Prostate gland (tissue), 2 donors: Measurements from ENCODE around the gene QRICH2. TPM values are rescaled to one million over a fixed set of nuclear protein-coding genes. Genes with fewer than 3 reads are reported as not detected.

Experiments used
- DNase-seq: peaks from one replicate; pipeline ENCODE4 v3.0.0-alpha.2; 2019; ENCODE audit warnings: low spot score
- H3K27ac ChIP-seq, 2 donors: fragments of 200-600 bp; sonication (generic); 2 replicates each; pipeline ENCODE4 v1.5.1; 2017 to 2019
- H3K27me3 ChIP-seq: fragments of 200-600 bp; sonication (generic); replicated peaks from 2 replicates; pipeline ENCODE4 v1.5.1; 2019; ENCODE audit not compliant: insufficient read depth
- H3K36me3 ChIP-seq, 2 donors: fragments of 200-600 bp; sonication (generic); 1 replicate in 1 of 2; 2 replicates in 1 of 2; pipeline versions ENCODE4 v1.5.1 to v1.8.1; 2017 to 2019
- H3K4me1 ChIP-seq: fragments of 200-600 bp; sonication (generic); replicated peaks from 2 replicates; pipeline ENCODE4 v1.5.1; 2019
- H3K4me3 ChIP-seq, 2 donors: fragments of 200-600 bp; sonication (generic); 2 replicates each; pipeline ENCODE4 v1.5.1; 2017 to 2019
- H3K9me3 ChIP-seq: fragments of 200-600 bp; sonication (generic); 2 replicates; pipeline ENCODE4 v1.5.1; 2017
- POLR2A ChIP-seq: fragments of 450-650 bp; IDR thresholded peaks from one replicate; pipeline ENCODE4 v1.6.1; 2016; ENCODE audit warnings: antibody characterized with exemption, mild to moderate bottlenecking
- POLR2AphosphoS5 ChIP-seq: sonication (generic); formaldehyde crosslinking; IDR thresholded peaks from one replicate; pipeline ENCODE4 v1.6.1; 2017; ENCODE audit warnings: antibody characterized with exemption
- WGBS: methylation state at CpG from one replicate; pipeline ENCODE4 v1.1.5; 2018; 5-methylcytosine and 5-hydroxymethylcytosine counted together
- intact Hi-C: fragments of 100-400 bp; cut with DNase I; formaldehyde crosslinking; loops from one replicate; pipeline ENCODE4 v1.14.2; 2022
- total RNA-seq, 2 donors: library from RNA; depleted of rRNA; stranded (reverse); fragments of >200 nt; gene quantifications; one replicate each; pipeline ENCODE4 v1.1.0, GENCODE V29; 2016
- TF ChIP-seq, protein P1 (sequence below), 4 experiments: fragments of 200-600 bp in 2 of 4; fragments of 450-650 bp in 2 of 4; sonication (generic) in 2 of 4; IDR thresholded peaks; 1 replicate in 3 of 4; 2 replicates in 1 of 4; pipeline ENCODE4 v1.5.1; 2016 to 2019; ENCODE audit warnings: antibody characterized with exemption in 4 of 4, mild to moderate bottlenecking in 2 of 4, moderate library complexity in 2 of 4

The QRICH2 gene
- total RNA-seq, 2 donors from 2014 or later, result 3.1 to 9.8 TPM

DNA sequence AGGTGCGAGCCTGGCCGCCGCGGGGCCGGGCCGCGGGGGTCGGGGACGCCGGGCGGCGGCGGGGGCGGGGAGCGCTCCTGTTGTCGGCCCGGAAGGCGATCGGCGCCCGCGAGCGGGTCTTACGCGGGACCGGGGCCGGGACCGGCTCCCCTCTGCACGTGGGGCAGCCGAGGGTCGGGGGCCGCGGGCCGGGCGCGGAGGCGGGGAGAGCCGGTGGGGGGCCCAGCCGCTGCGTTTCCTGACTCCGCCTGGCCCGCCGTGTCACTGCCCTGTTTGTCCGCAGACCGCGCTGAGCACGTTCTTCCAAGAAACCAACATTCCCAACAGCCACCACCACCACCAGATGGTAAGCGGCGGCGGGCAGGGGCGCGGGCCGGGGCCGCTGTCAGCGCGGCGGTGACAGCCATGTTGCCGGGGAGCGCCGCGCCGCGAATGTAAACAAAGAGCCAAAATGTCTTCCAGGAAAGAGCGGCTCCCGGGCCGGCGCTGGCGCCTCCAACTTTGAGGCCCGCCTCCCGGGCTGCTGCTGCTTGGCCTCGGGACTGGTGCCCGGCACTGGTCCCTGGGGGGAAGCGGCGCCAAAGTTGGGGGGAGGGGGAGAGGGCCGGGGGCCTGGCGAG lies 42.3 kb downstream of the QRICH2 start:
- H3K4me3 ChIP-seq, result peak overlapping the region; percentile 97 to 100

DNA sequence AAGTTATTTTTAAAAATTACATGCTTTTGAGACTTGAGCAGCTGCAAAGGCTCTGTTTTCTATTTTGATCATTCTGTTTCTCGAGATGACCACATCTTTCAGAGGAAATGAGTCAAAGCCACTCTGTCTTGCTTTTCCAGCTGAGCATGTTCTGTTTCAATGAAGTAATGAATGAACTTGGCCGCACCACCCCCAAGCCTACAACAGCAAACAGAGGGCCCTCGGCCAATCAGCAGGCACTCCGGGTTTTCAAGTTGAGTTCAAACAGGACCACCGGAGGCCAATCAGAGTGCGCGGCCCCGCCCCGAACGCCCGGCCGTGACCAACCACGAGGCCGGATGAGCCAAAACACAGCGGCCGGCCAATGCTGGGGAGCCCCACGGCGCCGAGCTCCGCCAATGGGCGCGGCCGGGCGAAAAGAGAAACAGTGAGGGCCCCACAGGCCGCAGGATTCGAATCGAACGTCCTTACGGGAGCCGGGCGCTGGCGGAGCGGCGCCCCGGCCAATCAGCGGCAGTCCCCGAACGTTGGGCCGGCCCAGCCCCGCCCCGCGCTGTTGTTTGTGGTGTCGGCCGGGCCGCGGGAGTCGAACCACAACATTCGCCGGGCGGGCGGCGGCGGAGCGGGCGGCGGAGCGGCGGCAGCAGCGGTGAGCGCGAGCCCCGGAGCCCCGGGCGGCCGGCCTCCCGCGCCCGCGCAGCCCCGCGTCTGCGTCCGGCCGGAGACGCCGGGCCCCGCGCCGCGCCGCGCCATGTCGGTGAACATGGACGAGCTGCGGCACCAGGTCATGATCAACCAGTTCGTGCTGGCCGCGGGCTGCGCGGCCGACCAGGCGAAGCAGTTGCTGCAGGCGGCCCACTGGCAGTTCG lies 43.1 kb downstream of the QRICH2 start, which contains the start of gene UBALD2:
UBALD2 (plus strand) TSS at position 594 of the 869 bp plus-strand sequence; CDS start at position 752, 158 bp downstream.
- Histone ChIP-seq H3K27ac (peak within 1 kb of the TSS; percentile 93 to 95), H3K36me3 (no peaks in the 10 kb centered on the region), H3K9me3 (no peaks in the 10 kb centered on the region), H3K4me3 (peak within 1 kb of the TSS; percentile 97 to 100), H3K27me3 (no peaks in the 10 kb centered on the region), H3K4me1 (peaks cover 30% of the 10 kb centered on the region)
- intact Hi-C loops, result no loop called here
- TF ChIP-seq POLR2A, result peak; percentile 95
- TF ChIP-seq POLR2AphosphoS5, result peak; percentile 97
- TF ChIP-seq, protein P1, sequence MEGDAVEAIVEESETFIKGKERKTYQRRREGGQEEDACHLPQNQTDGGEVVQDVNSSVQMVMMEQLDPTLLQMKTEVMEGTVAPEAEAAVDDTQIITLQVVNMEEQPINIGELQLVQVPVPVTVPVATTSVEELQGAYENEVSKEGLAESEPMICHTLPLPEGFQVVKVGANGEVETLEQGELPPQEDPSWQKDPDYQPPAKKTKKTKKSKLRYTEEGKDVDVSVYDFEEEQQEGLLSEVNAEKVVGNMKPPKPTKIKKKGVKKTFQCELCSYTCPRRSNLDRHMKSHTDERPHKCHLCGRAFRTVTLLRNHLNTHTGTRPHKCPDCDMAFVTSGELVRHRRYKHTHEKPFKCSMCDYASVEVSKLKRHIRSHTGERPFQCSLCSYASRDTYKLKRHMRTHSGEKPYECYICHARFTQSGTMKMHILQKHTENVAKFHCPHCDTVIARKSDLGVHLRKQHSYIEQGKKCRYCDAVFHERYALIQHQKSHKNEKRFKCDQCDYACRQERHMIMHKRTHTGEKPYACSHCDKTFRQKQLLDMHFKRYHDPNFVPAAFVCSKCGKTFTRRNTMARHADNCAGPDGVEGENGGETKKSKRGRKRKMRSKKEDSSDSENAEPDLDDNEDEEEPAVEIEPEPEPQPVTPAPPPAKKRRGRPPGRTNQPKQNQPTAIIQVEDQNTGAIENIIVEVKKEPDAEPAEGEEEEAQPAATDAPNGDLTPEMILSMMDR (IDR thresholded peaks at IDR 0.05), result peak in 1 of 4 experiments; percentile 24
- DNase-seq, result peak; percentile 100
- WGBS, result under 1% methylated on average over 76 of the region's 94 CpGs

More for the DNA sequence above, 42.3 kb downstream of the QRICH2 start:
- WGBS, result 0% methylated on average over 30 of the region's 76 CpGs
- Histone ChIP-seq H3K27ac (peak overlapping the region; percentile 93 to 95), H3K4me1 (peaks cover 30% of the 10 kb centered on the region), H3K36me3 (no peaks in the 10 kb centered on the region), H3K27me3 (no peaks in the 10 kb centered on the region), H3K9me3 (no peaks in the 10 kb centered on the region)
- peak; percentile 9 for TF ChIP-seq POLR2A
- TF ChIP-seq, protein P1 (IDR thresholded peaks at IDR 0.05), result no peak
- no peak for TF ChIP-seq POLR2AphosphoS5
- intact Hi-C loops, result no loop called here
- DNase-seq, result peak; percentile 58

DNA sequence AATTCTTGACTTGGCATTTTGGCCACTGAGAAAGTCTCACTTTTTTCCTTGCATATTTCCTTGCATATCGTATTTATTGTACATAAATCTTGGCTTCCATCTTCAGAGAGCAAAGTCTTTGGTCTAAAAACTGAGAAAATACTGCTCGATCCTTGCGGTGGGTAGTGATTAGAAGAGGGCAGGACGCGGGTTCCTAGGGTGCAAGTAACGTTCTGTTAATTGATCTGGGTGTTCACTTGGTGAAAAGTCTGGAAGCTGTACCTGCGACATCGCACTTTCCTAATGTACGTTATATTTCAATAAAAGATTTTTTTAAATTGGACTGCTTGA lies 43.7 kb downstream of the QRICH2 start:
- Histone ChIP-seq H3K36me3 (no peaks in the 10 kb centered on the region), H3K4me3 (no peak overlapping the region), H3K9me3 (no peaks in the 10 kb centered on the region), H3K4me1 (peaks cover 30% of the 10 kb centered on the region), H3K27me3 (no peaks in the 10 kb centered on the region), H3K27ac (peak overlapping the region; percentile 93 to 95)
- DNase-seq, result no peak
- 33% methylated on average over 9 of the region's 9 CpGs for WGBS
- intact Hi-C loops, result no loop called here
- TF ChIP-seq POLR2A, result no peak
- TF ChIP-seq, protein P1 (IDR thresholded peaks at IDR 0.05), result no peak
- no peak for TF ChIP-seq POLR2AphosphoS5

DNA sequence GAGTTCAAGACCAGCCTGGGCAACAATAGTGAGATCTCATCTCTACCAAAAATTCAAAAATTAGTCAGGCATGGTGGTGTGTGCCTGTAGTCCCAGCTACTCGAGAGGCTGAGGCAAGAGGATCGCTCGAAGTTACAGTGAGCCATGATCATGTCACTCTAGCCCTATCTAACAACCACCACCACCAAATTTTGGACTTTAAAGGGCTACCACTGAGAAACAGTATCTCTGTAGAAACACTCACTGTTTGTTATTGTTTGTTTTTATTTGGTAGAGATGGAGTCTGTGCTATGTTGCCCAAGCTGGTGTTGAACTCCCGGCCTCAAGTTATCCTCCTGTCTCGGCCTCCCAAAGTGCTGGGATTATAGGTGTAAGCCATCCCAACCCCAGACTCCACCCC lies 44.2 kb downstream of the QRICH2 start:
- no peak for DNase-seq
- Histone ChIP-seq H3K4me3 (no peak overlapping the region), H3K36me3 (no peaks in the 10 kb centered on the region), H3K27me3 (no peaks in the 10 kb centered on the region), H3K4me1 (peaks cover 30% of the 10 kb centered on the region), H3K27ac (peak overlapping the region; percentile 93 to 95), H3K9me3 (no peaks in the 10 kb centered on the region)
- intact Hi-C loops, result no loop called here
- WGBS, result 94% methylated on average over 5 of the region's 5 CpGs
- TF ChIP-seq POLR2A (no peak), POLR2AphosphoS5 (no peak)
- TF ChIP-seq, protein P1 (IDR thresholded peaks at IDR 0.05), result no peak
